IPS-18a (cell line): Measurements from ENCODE around the gene TELO2.

Experiments
- H3K27ac ChIP-seq: one replicate; pipeline ENCODE4 v1.5.1; 2013; ENCODE audit warnings: low read length
- H3K27me3 ChIP-seq: one replicate; pipeline ENCODE4 v1.6.1; 2013; ENCODE audit warnings: mild to moderate bottlenecking, low read length; ENCODE audit not compliant: control insufficient read depth, insufficient read depth
- H3K36me3 ChIP-seq: one replicate; pipeline ENCODE4 v1.6.1; 2013; ENCODE audit warnings: low read depth, low read length; ENCODE audit not compliant: control insufficient read depth
- H3K4me1 ChIP-seq: one replicate; pipeline ENCODE4 v1.6.1; 2013; ENCODE audit warnings: low read depth, low read length; ENCODE audit not compliant: control insufficient read depth
- H3K4me3 ChIP-seq: one replicate; pipeline ENCODE4 v1.5.1; 2013; ENCODE audit warnings: low read length
- H3K9ac ChIP-seq: one replicate; pipeline ENCODE4 v1.6.1; 2013; ENCODE audit warnings: mild to moderate bottlenecking, low read length, moderate library complexity
- H3K9me3 ChIP-seq: one replicate; pipeline ENCODE4 v1.6.1; 2013; ENCODE audit warnings: low read depth, low read length; ENCODE audit not compliant: control insufficient read depth

TELO2 gene

GRCh38 chr16:1551166-1551565, 58.0 kb downstream of the TELO2 start:
- H3K4me3 ChIP-seq: no peak overlapping the region
- peaks cover 6% of the 10 kb centered on the region for H3K36me3 ChIP-seq
- no peaks in the 10 kb centered on the region for H3K9me3 ChIP-seq
- H3K27me3 ChIP-seq: no peaks in the 10 kb centered on the region
- H3K27ac ChIP-seq: no peak overlapping the region
- H3K4me1 ChIP-seq: no peaks in the 10 kb centered on the region
- H3K9ac ChIP-seq: no peak overlapping the region

- Histone ChIP-seq H3K36me3 (peaks cover 7% of the 10 kb centered on the region), H3K9ac (no peak overlapping the region), H3K27ac (no peak overlapping the region), H3K27me3 (no peaks in the 10 kb centered on the region), H3K9me3 (no peaks in the 10 kb centered on the region), H3K4me1 (no peaks in the 10 kb centered on the region), H3K4me3 (no peak overlapping the region)
These were observed 59.0 kb downstream of the TELO2 start for GRCh38 chr16:1552129-1552528.

GRCh38 chr16:1553946-1554825, 61.0 kb downstream of the TELO2 start:
- Histone ChIP-seq H3K27me3 (no peaks in the 10 kb centered on the region), H3K9me3 (no peaks in the 10 kb centered on the region), H3K27ac (no peak overlapping the region), H3K4me3 (no peak overlapping the region), H3K4me1 (no peaks in the 10 kb centered on the region), H3K36me3 (peaks cover 9% of the 10 kb centered on the region), H3K9ac (no peak overlapping the region)

GRCh38 chr16:1554826-1555445, 61.8 kb downstream of the TELO2 start:
- no peak overlapping the region for H3K27ac ChIP-seq
- no peaks in the 10 kb centered on the region for H3K27me3 ChIP-seq
- peaks cover 14% of the 10 kb centered on the region for H3K36me3 ChIP-seq
- no peak overlapping the region for H3K4me3 ChIP-seq
- no peak overlapping the region for H3K9ac ChIP-seq
- H3K4me1 ChIP-seq: no peaks in the 10 kb centered on the region
- H3K9me3 ChIP-seq: no peaks in the 10 kb centered on the region

GRCh38 chr16:1556254-1556653, 63.1 kb downstream of the TELO2 start:
- Histone ChIP-seq H3K4me1 (no peaks in the 10 kb centered on the region), H3K9me3 (no peaks in the 10 kb centered on the region), H3K27ac (no peak overlapping the region), H3K36me3 (peaks cover 27% of the 10 kb centered on the region), H3K9ac (no peak overlapping the region), H3K27me3 (no peaks in the 10 kb centered on the region), H3K4me3 (no peak overlapping the region)

- no peak overlapping the region for H3K4me3 ChIP-seq
- no peaks in the 10 kb centered on the region for H3K27me3 ChIP-seq
- H3K9ac ChIP-seq: no peak overlapping the region
- no peak overlapping the region for H3K27ac ChIP-seq
- peaks cover 34% of the 10 kb centered on the region for H3K36me3 ChIP-seq
- no peaks in the 10 kb centered on the region for H3K9me3 ChIP-seq
- no peaks in the 10 kb centered on the region for H3K4me1 ChIP-seq
These were observed 63.9 kb downstream of the TELO2 start for GRCh38 chr16:1557074-1557473.

GRCh38 chr16:1557576-1557975, 64.4 kb downstream of the TELO2 start:
- Histone ChIP-seq H3K27me3 (no peaks in the 10 kb centered on the region), H3K27ac (no peak overlapping the region), H3K9me3 (no peaks in the 10 kb centered on the region), H3K4me3 (no peak overlapping the region), H3K36me3 (peaks cover 34% of the 10 kb centered on the region), H3K4me1 (no peaks in the 10 kb centered on the region), H3K9ac (no peak overlapping the region)

GRCh38 chr16:1559446-1559975, 66.4 kb downstream of the TELO2 start:
- H3K9ac ChIP-seq: no peak overlapping the region
- peaks cover 34% of the 10 kb centered on the region for H3K36me3 ChIP-seq
- no peaks in the 10 kb centered on the region for H3K27me3 ChIP-seq
- no peaks in the 10 kb centered on the region for H3K9me3 ChIP-seq
- H3K27ac ChIP-seq: no peak overlapping the region
- H3K4me3 ChIP-seq: no peak overlapping the region
- H3K4me1 ChIP-seq: no peaks in the 10 kb centered on the region
